HG03469 (cell line): ENCODE measurements around the gene POLQ.
A peak's percentile ranks its signal among the peaks of the same experiment; 100 is the strongest.
"Not testable (repeated sequence)": the region's sequence is repeated elsewhere in the genome, so short reads cannot be mapped to it uniquely, and the experiment has no call there.

Source experiments
- ATAC-seq: cut with Tn5 transposase; IDR thresholded peaks from one replicate; pipeline ENCODE4 v1.9.1; 2021; ENCODE audit warnings: mild to moderate bottlenecking, moderate library complexity, moderate number of reproducible peaks; ENCODE audit not compliant: unreplicated experiment

Gene POLQ

GRCh38 chr3:121545574-121546455 is at the start of gene POLQ:
Gene POLQ (minus strand): TSS chr3:121545988. CDS start chr3:121545877, 111 bp downstream.
- peak; percentile 59 for ATAC-seq

- ATAC-seq, result no peak
Measured at GRCh38 chr3:121594850-121595249, 49.1 kb upstream of the POLQ start.

GRCh38 chr3:121593806-121594205 is 48.0 kb upstream of the POLQ start:
- ATAC-seq, result not testable (repeated sequence)

- ATAC-seq, result no peak
Measured at GRCh38 chr3:121592856-121593702, 47.3 kb upstream of the POLQ start, which contains the start of gene FBXO40. Gene FBXO40 (plus strand): TSS chr3:121593379. CDS start chr3:121620576, 27,197 bp downstream.

GRCh38 chr3:121584418-121584817 is 38.6 kb upstream of the POLQ start:
- no peak for ATAC-seq

GRCh38 chr3:121581691-121582090 is 35.9 kb upstream of the POLQ start:
- ATAC-seq, result no peak

- no peak for ATAC-seq
Measured at GRCh38 chr3:121574449-121574848, 28.7 kb upstream of the POLQ start.

- ATAC-seq, result no peak
Measured at GRCh38 chr3:121567649-121568048, 21.9 kb upstream of the POLQ start, which contains the start of gene ARGFX. Gene ARGFX (plus strand): TSS chr3:121567949. CDS start chr3:121570714, 2,765 bp downstream.

GRCh38 chr3:121566773-121567172 is 21.0 kb upstream of the POLQ start:
- ATAC-seq, result no peak

- ATAC-seq, result no peak
Measured at GRCh38 chr3:121562148-121562547, 16.4 kb upstream of the POLQ start.

GRCh38 chr3:121557426-121557934 is 11.7 kb upstream of the POLQ start:
- no peak for ATAC-seq

GRCh38 chr3:121552797-121553196 is 7.0 kb upstream of the POLQ start:
- no peak for ATAC-seq

GRCh38 chr3:121552379-121552778 is 6.6 kb upstream of the POLQ start:
- no peak for ATAC-seq

GRCh38 chr3:121545049-121545573 is 677 bp downstream of the POLQ start:
- no peak for ATAC-seq

- no peak for ATAC-seq
Measured at GRCh38 chr3:121542924-121543323, 2.9 kb downstream of the POLQ start.

- no peak for ATAC-seq
Measured at GRCh38 chr3:121531269-121531668, 14.5 kb downstream of the POLQ start.

GRCh38 chr3:121529308-121529707 is 16.5 kb downstream of the POLQ start:
- ATAC-seq, result no peak

- ATAC-seq, result no peak
Measured at GRCh38 chr3:121520510-121520909, 25.3 kb downstream of the POLQ start.

GRCh38 chr3:121517953-121518655 is 27.7 kb downstream of the POLQ start:
- ATAC-seq, result no peak

GRCh38 chr3:121515862-121516261 is 29.9 kb downstream of the POLQ start:
- ATAC-seq, result no peak
